OCI-LY3 (cell line): ENCODE results near the gene RAE1.

Experiments used
- EZH2phosphoT487 ChIP-seq: fragments of 200-600 bp; shearing (Covaris generic); IDR thresholded peaks from 2 replicates; pipeline ENCODE4 v1.6.1; 2018; ENCODE audit warnings: antibody characterized with exemption, mixed run types, low read depth
- TF ChIP-seq, protein P1 (sequence below): fragments of 200-600, 300-600 bp; sonication (generic); IDR thresholded peaks from 2 replicates; pipeline ENCODE4 v1.5.1; 2014; ENCODE audit warnings: antibody characterized with exemption, low read length, low read depth

DNA sequence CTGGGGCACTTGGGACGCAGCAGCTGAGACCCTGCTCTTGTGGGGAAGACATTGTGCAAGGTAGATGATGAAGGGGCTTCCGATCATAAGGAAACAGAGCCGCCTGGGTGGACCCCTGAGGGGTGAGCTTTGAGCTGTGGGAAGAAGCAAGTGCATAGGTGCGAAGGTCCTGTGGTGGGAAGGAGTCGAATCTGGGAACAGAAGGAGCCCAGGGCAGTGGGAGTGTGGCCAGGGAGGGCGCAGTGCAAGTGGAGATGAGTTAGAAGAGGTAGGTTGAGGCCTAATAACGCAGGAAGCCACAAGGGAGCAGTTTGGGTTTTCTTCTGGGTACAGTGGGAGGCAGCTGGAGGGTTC lies 50.5 kb downstream of the RAE1 start:
- TF ChIP-seq, protein P1, sequence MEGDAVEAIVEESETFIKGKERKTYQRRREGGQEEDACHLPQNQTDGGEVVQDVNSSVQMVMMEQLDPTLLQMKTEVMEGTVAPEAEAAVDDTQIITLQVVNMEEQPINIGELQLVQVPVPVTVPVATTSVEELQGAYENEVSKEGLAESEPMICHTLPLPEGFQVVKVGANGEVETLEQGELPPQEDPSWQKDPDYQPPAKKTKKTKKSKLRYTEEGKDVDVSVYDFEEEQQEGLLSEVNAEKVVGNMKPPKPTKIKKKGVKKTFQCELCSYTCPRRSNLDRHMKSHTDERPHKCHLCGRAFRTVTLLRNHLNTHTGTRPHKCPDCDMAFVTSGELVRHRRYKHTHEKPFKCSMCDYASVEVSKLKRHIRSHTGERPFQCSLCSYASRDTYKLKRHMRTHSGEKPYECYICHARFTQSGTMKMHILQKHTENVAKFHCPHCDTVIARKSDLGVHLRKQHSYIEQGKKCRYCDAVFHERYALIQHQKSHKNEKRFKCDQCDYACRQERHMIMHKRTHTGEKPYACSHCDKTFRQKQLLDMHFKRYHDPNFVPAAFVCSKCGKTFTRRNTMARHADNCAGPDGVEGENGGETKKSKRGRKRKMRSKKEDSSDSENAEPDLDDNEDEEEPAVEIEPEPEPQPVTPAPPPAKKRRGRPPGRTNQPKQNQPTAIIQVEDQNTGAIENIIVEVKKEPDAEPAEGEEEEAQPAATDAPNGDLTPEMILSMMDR = no peak
- TF ChIP-seq EZH2phosphoT487 = no peak
